Measurements from ENCODE around the gene PIGM. TPM values are rescaled to one million over a fixed set of nuclear protein-coding genes. Genes with fewer than 3 reads are reported as not detected.

PIGM gene
- total RNA-seq, 4 donors from 2014 or later, result 3.2 to 8.2 (median 4.9) TPM

GRCh38 chr1:160022330-160023310 is 9.2 kb downstream of the PIGM start:
- peaks cover 0 to 9% (median 0%) of the 10 kb centered on the region in 4 donors for H3K4me1 ChIP-seq
- no peak for DNase-seq
- TF ChIP-seq EP300 (IDR thresholded peaks at IDR 0.05; ENCODE audit: low read depth) (no peak), POLR2A (IDR thresholded peaks at IDR 0.05) (no peak), POLR2AphosphoS5 (IDR thresholded peaks at IDR 0.05) (no peak), CTCF (IDR thresholded peaks at IDR 0.05) (no peak)
- in situ Hi-C loops (cut with MboI; ENCODE audit: low pct_ligation_motif_present in 1 of 4, low pct_unique_long_range_greater_than_20kb in 1 of 4, low sequenced_read_pairs in 3 of 4) (loop anchor here in 3 of 4 donors (25.0 kb wide), 1 partner anchor 235 kb away; the partner anchor contains the start of gene DUSP23 (in 3 of the 3)), intact Hi-C loops (cut with DNase I; ENCODE audit: low total_unique reads) (no loop called here)
- H3K27me3 ChIP-seq, result no peaks in the 10 kb centered on the region
- no peaks in the 10 kb centered on the region for H3K9me3 ChIP-seq
- no peak overlapping the region for H3K4me3 ChIP-seq
- no peaks in the 10 kb centered on the region for H3K36me3 ChIP-seq
- WGBS, 2 donors (ENCODE audit: low coverage in 1 of 2), result 68 to 76% methylated on average over 5 to 6 of the region's 6 CpGs
- H3K27ac ChIP-seq, result no peak overlapping the region

GRCh38 chr1:160021376-160022074 is 10.3 kb downstream of the PIGM start:
- DNase-seq, result no peak
- intact Hi-C loops (cut with DNase I; ENCODE audit: low total_unique reads), result no loop called here
- 76 to 92% methylated on average over 1 to 5 of the region's 5 CpGs for WGBS, 2 donors (ENCODE audit: low coverage in 1 of 2)
- Histone ChIP-seq H3K27me3 (no peaks in the 10 kb centered on the region), H3K9me3 (no peaks in the 10 kb centered on the region), H3K4me3 (no peak overlapping the region), H3K4me1 (peaks cover 0 to 9% (median 0%) of the 10 kb centered on the region in 4 donors), H3K27ac (no peak overlapping the region), H3K36me3 (no peaks in the 10 kb centered on the region)
- in situ Hi-C loops (cut with MboI; ENCODE audit: low pct_ligation_motif_present in 1 of 4, low pct_unique_long_range_greater_than_20kb in 1 of 4, low sequenced_read_pairs in 3 of 4), result loop anchor here in 3 of 4 donors (25.0 kb wide), 1 partner anchor 234 kb away; the partner anchor contains the start of gene DUSP23 (in 3 of the 3)
- TF ChIP-seq CTCF (IDR thresholded peaks at IDR 0.05), result no peak
- no peak for TF ChIP-seq POLR2AphosphoS5 (IDR thresholded peaks at IDR 0.05)
- TF ChIP-seq POLR2A (IDR thresholded peaks at IDR 0.05), result no peak
- TF ChIP-seq EP300 (IDR thresholded peaks at IDR 0.05; ENCODE audit: low read depth), result no peak

- TF ChIP-seq EP300 (IDR thresholded peaks at IDR 0.05; ENCODE audit: low read depth) (no peak), POLR2AphosphoS5 (IDR thresholded peaks at IDR 0.05) (no peak), CTCF (IDR thresholded peaks at IDR 0.05) (no peak), POLR2A (IDR thresholded peaks at IDR 0.05) (no peak)
- intact Hi-C loops (cut with DNase I; ENCODE audit: low total_unique reads) (no loop called here), in situ Hi-C loops (cut with MboI; ENCODE audit: low pct_ligation_motif_present in 1 of 4, low pct_unique_long_range_greater_than_20kb in 1 of 4, low sequenced_read_pairs in 3 of 4) (loop anchor here in 3 of 4 donors (25.0 kb wide), 1 partner anchor 233 kb away; the partner anchor contains the start of gene DUSP23 (in 3 of the 3))
- Histone ChIP-seq H3K27me3 (no peaks in the 10 kb centered on the region), H3K27ac (no peak overlapping the region), H3K9me3 (no peaks in the 10 kb centered on the region), H3K4me1 (peaks cover 0 to 9% (median 0%) of the 10 kb centered on the region in 4 donors), H3K36me3 (no peaks in the 10 kb centered on the region), H3K4me3 (no peak overlapping the region)
- no peak for DNase-seq
- WGBS, 2 donors (ENCODE audit: low coverage in 1 of 2), result 95% methylated on average over 5 of the region's 5 CpGs; no CpG with 5 or more reads in 1 of the 2 donors
Observed at GRCh38 chr1:160020196-160020595, 11.6 kb downstream of the PIGM start.

- in situ Hi-C loops (cut with MboI; ENCODE audit: low pct_ligation_motif_present in 1 of 4, low pct_unique_long_range_greater_than_20kb in 1 of 4, low sequenced_read_pairs in 3 of 4), result loop anchor here in 3 of 4 donors (25.0 kb wide), 1 partner anchor 232 kb away; the partner anchor contains the start of gene DUSP23 (in 3 of the 3)
- 30 to 79% methylated on average over 1 of the region's 1 CpG for WGBS, 2 donors (ENCODE audit: low coverage in 1 of 2)
- H3K4me1 ChIP-seq, result no peaks in the 10 kb centered on the region
Observed at GRCh38 chr1:160018900-160019299, 12.9 kb downstream of the PIGM start.

More at GRCh38 chr1:160018900-160019299, 12.9 kb downstream of the PIGM start:
- H3K27ac ChIP-seq, result no peak overlapping the region
- H3K27me3 ChIP-seq, result no peaks in the 10 kb centered on the region
- no peaks in the 10 kb centered on the region for H3K36me3 ChIP-seq
- DNase-seq, result no peak
- intact Hi-C loops (cut with DNase I; ENCODE audit: low total_unique reads), result no loop called here
- H3K9me3 ChIP-seq, result no peaks in the 10 kb centered on the region
- H3K4me3 ChIP-seq, result no peak overlapping the region
- TF ChIP-seq POLR2AphosphoS5 (IDR thresholded peaks at IDR 0.05) (no peak), POLR2A (IDR thresholded peaks at IDR 0.05) (no peak), CTCF (IDR thresholded peaks at IDR 0.05) (no peak), EP300 (IDR thresholded peaks at IDR 0.05; ENCODE audit: low read depth) (no peak)

Data from transverse colon (tissue), 4 donors.